ENCODE data around the gene HOXD8. TPM values are rescaled to one million over a fixed set of nuclear protein-coding genes. Genes with fewer than 3 reads are reported as not detected.

The HOXD8 gene
- total RNA-seq, 1 experiment from 2014 or later = 0.39 TPM

DNA sequence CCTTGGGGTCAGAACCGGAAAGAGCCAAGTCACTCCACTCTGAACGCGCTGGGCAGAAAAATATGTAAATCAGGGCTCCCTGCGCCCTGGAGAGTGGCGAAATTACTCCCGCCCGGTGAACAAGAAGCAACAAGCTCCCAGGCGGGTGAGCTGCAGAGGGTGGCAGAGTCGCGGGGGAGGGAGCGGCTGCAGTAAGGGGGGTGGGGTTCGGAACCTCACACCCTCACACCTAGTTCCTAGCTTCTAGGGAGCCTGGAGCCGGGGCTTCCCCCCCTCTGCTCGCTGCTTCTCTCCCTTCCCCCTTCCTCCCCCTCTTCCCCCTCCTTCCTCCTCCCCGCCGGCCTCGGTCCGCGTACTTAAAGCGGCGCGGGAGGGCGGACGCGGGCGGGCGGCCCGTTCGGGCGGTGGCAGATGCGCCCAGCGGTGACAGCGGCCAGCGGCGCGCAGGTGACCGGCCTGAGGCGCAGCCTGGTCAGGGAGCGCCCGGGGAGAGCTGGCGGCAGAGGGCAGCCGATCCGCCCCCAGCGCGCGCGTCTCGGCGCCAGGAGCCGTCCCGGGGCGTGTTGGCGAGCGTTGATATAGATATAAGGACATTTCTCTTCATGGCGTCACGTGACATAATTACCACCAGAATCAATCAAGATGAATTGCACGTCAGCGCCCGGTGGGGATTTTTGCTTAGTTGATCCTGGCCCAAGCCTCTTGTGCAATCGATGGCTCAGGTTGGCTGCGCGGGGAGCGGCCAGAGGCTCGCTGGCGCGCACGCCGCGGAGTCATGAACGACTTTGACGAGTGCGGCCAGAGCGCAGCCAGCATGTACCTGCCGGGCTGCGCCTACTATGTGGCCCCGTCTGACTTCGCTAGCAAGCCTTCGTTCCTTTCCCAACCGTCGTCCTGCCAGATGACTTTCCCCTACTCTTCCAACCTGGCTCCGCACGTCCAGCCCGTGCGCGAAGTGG is 22.6 kb upstream of the HOXD8 start, which contains the start of gene HOXD11:
HOXD11 (plus strand) TSS at position 700 of the 959 bp plus-strand sequence; CDS start at position 776, 76 bp downstream.
- POLR2A ChIA-PET (ENCODE audit: unreplicated experiment) = interaction anchor here (0.8 kb wide), 1 partner anchor 1644 kb away, joined by 10 read pairs; no protein-coding TSS in a partner anchor
- H3K4me1 ChIP-seq (replicated peaks; ENCODE audit: insufficient read depth) = no peaks in the 10 kb centered on the region
- no TSS peak for BruUV-seq (replicated peaks)
- no peak within 1 kb of the TSS for H3K4me3 ChIP-seq
- TF ChIP-seq EZH2 (IDR thresholded peaks at IDR 0.05; ENCODE audit: low read depth) = no peak
- TF ChIP-seq, protein P1, sequence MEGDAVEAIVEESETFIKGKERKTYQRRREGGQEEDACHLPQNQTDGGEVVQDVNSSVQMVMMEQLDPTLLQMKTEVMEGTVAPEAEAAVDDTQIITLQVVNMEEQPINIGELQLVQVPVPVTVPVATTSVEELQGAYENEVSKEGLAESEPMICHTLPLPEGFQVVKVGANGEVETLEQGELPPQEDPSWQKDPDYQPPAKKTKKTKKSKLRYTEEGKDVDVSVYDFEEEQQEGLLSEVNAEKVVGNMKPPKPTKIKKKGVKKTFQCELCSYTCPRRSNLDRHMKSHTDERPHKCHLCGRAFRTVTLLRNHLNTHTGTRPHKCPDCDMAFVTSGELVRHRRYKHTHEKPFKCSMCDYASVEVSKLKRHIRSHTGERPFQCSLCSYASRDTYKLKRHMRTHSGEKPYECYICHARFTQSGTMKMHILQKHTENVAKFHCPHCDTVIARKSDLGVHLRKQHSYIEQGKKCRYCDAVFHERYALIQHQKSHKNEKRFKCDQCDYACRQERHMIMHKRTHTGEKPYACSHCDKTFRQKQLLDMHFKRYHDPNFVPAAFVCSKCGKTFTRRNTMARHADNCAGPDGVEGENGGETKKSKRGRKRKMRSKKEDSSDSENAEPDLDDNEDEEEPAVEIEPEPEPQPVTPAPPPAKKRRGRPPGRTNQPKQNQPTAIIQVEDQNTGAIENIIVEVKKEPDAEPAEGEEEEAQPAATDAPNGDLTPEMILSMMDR (conservative IDR thresholded peaks at IDR 0.05) = no peak
- H3K4me2 ChIP-seq = no peak within 1 kb of the TSS
- no peak within 1 kb of the TSS for H2AFZ ChIP-seq
- DNase-seq = no peak
- peaks cover 32% of the 10 kb centered on the region for H3K27me3 ChIP-seq (ENCODE audit: insufficient read depth, low read depth)
- CTCF ChIA-PET = interaction anchor here (1.0 kb wide), 1 partner anchor 9 kb away, joined by 7 read pairs; no protein-coding TSS in a partner anchor
- no peaks in the 10 kb centered on the region for H3K79me2 ChIP-seq (ENCODE audit: low read depth)
- intact Hi-C loops (cut with micrococcal nuclease; ENCODE audit: unreplicated experiment) = no loop called here
- H3K9me2 ChIP-seq (ENCODE audit: insufficient read depth) = no peaks in the 10 kb centered on the region
- H3K9me3 ChIP-seq (ENCODE audit: insufficient read depth, low read depth) = no peaks in the 10 kb centered on the region
- H3K36me3 ChIP-seq (ENCODE audit: low read depth) = no peaks in the 10 kb centered on the region
- H3K27ac ChIP-seq = no peak within 1 kb of the TSS
- no peaks in the 10 kb centered on the region for H3F3A ChIP-seq (ENCODE audit: insufficient read depth, low read depth)
- no peaks in the 10 kb centered on the region for H4K20me1 ChIP-seq (ENCODE audit: insufficient read depth)

- no peak for DNase-seq
- H3K4me3 ChIP-seq = no peak overlapping the region
Observed at GRCh38 chr2:176107731-176108181, 21.7 kb upstream of the HOXD8 start.

GRCh38 chr2:176109192-176109901 is 20.2 kb upstream of the HOXD8 start:
- no TSS peak for BruUV-seq (replicated peaks)
- Histone ChIP-seq H3K36me3 (ENCODE audit: low read depth) (no peaks in the 10 kb centered on the region), H2AFZ (no peak overlapping the region), H3K4me1 (replicated peaks; ENCODE audit: insufficient read depth) (no peaks in the 10 kb centered on the region), H4K20me1 (ENCODE audit: insufficient read depth) (no peaks in the 10 kb centered on the region), H3K27me3 (ENCODE audit: insufficient read depth, low read depth) (peaks cover 37% of the 10 kb centered on the region), H3K4me2 (no peak overlapping the region), H3F3A (ENCODE audit: insufficient read depth, low read depth) (no peaks in the 10 kb centered on the region), H3K9me2 (ENCODE audit: insufficient read depth) (no peaks in the 10 kb centered on the region), H3K4me3 (no peak overlapping the region), H3K9me3 (ENCODE audit: insufficient read depth, low read depth) (no peaks in the 10 kb centered on the region), H3K27ac (no peak overlapping the region), H3K79me2 (ENCODE audit: low read depth) (no peaks in the 10 kb centered on the region)
- intact Hi-C loops (cut with micrococcal nuclease; ENCODE audit: unreplicated experiment) = no loop called here
- no peak for DNase-seq
- ChIA-PET POLR2A (ENCODE audit: unreplicated experiment) (no interaction called here), CTCF (no interaction called here)
- TF ChIP-seq EZH2 (IDR thresholded peaks at IDR 0.05; ENCODE audit: low read depth) = no peak
- TF ChIP-seq, protein P1 (conservative IDR thresholded peaks at IDR 0.05) = no peak

More at GRCh38 chr2:176107731-176108181, 21.7 kb upstream of the HOXD8 start:
- Histone ChIP-seq H3K4me2 (no peak overlapping the region), H4K20me1 (ENCODE audit: insufficient read depth) (no peaks in the 10 kb centered on the region), H3K9me2 (ENCODE audit: insufficient read depth) (no peaks in the 10 kb centered on the region), H3K36me3 (ENCODE audit: low read depth) (no peaks in the 10 kb centered on the region), H3K27ac (no peak overlapping the region), H3F3A (ENCODE audit: insufficient read depth, low read depth) (no peaks in the 10 kb centered on the region), H3K27me3 (ENCODE audit: insufficient read depth, low read depth) (peaks cover 31% of the 10 kb centered on the region; the same call in 1 of the 2 replicates), H2AFZ (no peak overlapping the region), H3K9me3 (ENCODE audit: insufficient read depth, low read depth) (no peaks in the 10 kb centered on the region), H3K79me2 (ENCODE audit: low read depth) (no peaks in the 10 kb centered on the region), H3K4me1 (replicated peaks; ENCODE audit: insufficient read depth) (no peaks in the 10 kb centered on the region)
- ChIA-PET POLR2A (ENCODE audit: unreplicated experiment) (no interaction called here), CTCF (no interaction called here)
- no TSS peak for BruUV-seq (replicated peaks)
- intact Hi-C loops (cut with micrococcal nuclease; ENCODE audit: unreplicated experiment) = no loop called here
- TF ChIP-seq, protein P1 (conservative IDR thresholded peaks at IDR 0.05) = no peak
- no peak for TF ChIP-seq EZH2 (IDR thresholded peaks at IDR 0.05; ENCODE audit: low read depth)
